Neuronal stem cell (in vitro differentiated cells): ENCODE data around the gene DBNDD1.
A peak's percentile ranks its signal among the peaks of the same experiment; 100 is the strongest.

Source experiments
- DNase-seq: peaks from one replicate; pipeline ENCODE4 v3.0.0-alpha.2; 2013; ENCODE audit warnings: low spot score
- H2AFZ ChIP-seq: one replicate; pipeline ENCODE4 v1.6.1; 2013; ENCODE audit warnings: mild to moderate bottlenecking, low read length, inconsistent platforms
- H2AK5ac ChIP-seq: 2 replicates; pipeline ENCODE4 v1.6.1; 2013; ENCODE audit warnings: low read depth, mild to moderate bottlenecking, inconsistent platforms, low read length, moderate library complexity, mixed read lengths
- H2BK120ac ChIP-seq: 2 replicates; pipeline ENCODE4 v1.6.1; 2013; ENCODE audit warnings: low read depth, mild to moderate bottlenecking, inconsistent platforms, low read length, moderate library complexity, mixed read lengths
- H2BK12ac ChIP-seq: one replicate; pipeline ENCODE4 v1.6.1; 2013; ENCODE audit warnings: low read length, inconsistent platforms
- H2BK15ac ChIP-seq: 2 replicates; pipeline ENCODE4 v1.6.1; 2013; ENCODE audit warnings: mild to moderate bottlenecking, low read length, inconsistent platforms, mixed read lengths
- H2BK5ac ChIP-seq: one replicate; pipeline ENCODE4 v1.6.1; 2013; ENCODE audit warnings: inconsistent platforms, mild to moderate bottlenecking, low read length, moderate library complexity
- H3K14ac ChIP-seq: one replicate; pipeline ENCODE4 v1.6.1; 2013; ENCODE audit warnings: low read length, inconsistent platforms
- H3K18ac ChIP-seq: 2 replicates; pipeline ENCODE4 v1.6.1; 2013; ENCODE audit warnings: low read length, inconsistent platforms
- H3K23ac ChIP-seq: 2 replicates; pipeline ENCODE4 v1.6.1; 2013; ENCODE audit warnings: low read depth, mild to moderate bottlenecking, mixed read lengths, low read length, inconsistent platforms; ENCODE audit not compliant: poor library complexity
- H3K27ac ChIP-seq: replicated peaks from 3 replicates; pipeline ENCODE4 v1.5.1; 2013; ENCODE audit warnings: low read length, inconsistent platforms
- H3K27me3 ChIP-seq, 3 experiments: 2 replicates each; pipeline ENCODE4 v1.6.1; 2013; ENCODE audit warnings: low read length in 3 of 3, mild to moderate bottlenecking in 2 of 3, inconsistent platforms in 1 of 3, low read depth in 1 of 3, mixed read lengths in 1 of 3, moderate library complexity in 1 of 3; ENCODE audit not compliant: control insufficient read depth in 3 of 3, insufficient read depth in 3 of 3
- H3K36me3 ChIP-seq, 2 donors: replicated peaks in 1 of 2; 2 replicates each; pipeline ENCODE4 v1.6.1; 2013; ENCODE audit warnings: low read length in 2 of 2; ENCODE audit not compliant: control insufficient read depth in 2 of 2, insufficient read depth in 2 of 2
- H3K4ac ChIP-seq: 2 replicates; pipeline ENCODE4 v1.6.1; 2013; ENCODE audit warnings: inconsistent platforms, mild to moderate bottlenecking, low read length, moderate library complexity
- H3K4me1 ChIP-seq, 2 donors: 1 replicate in 1 of 2; 2 replicates in 1 of 2; pipeline ENCODE4 v1.6.1; 2013; ENCODE audit warnings: low read length in 2 of 2, low read depth in 1 of 2; ENCODE audit not compliant: control insufficient read depth in 2 of 2, insufficient read depth in 1 of 2
- H3K4me2 ChIP-seq: one replicate; pipeline ENCODE4 v1.6.1; 2013; ENCODE audit warnings: mild to moderate bottlenecking, low read length, inconsistent platforms; ENCODE audit not compliant: insufficient read depth, poor library complexity, severe bottlenecking
- H3K4me3 ChIP-seq, 2 donors: 2 replicates each; pipeline ENCODE4 v1.5.1; 2013; ENCODE audit warnings: low read length in 2 of 2, mild to moderate bottlenecking in 2 of 2, inconsistent platforms in 1 of 2, moderate library complexity in 1 of 2
- H3K79me1 ChIP-seq: one replicate; pipeline ENCODE4 v1.6.1; 2013; ENCODE audit warnings: low read depth, mild to moderate bottlenecking, inconsistent platforms, low read length, moderate library complexity
- H3K9ac ChIP-seq: one replicate; pipeline ENCODE4 v1.6.1; 2013; ENCODE audit warnings: mild to moderate bottlenecking, low read depth, low read length, inconsistent platforms; ENCODE audit not compliant: poor library complexity
- H3K9me3 ChIP-seq, 2 donors: replicated peaks in 1 of 2; 2 replicates each; pipeline versions ENCODE3 to v1.6.1; 2013; ENCODE audit warnings: low read length in 2 of 2, mild to moderate bottlenecking in 2 of 2, inconsistent platforms in 1 of 2, low read depth in 1 of 2, mixed read lengths in 1 of 2, moderate library complexity in 1 of 2; ENCODE audit not compliant: control insufficient read depth in 2 of 2, insufficient read depth in 1 of 2
- H4K8ac ChIP-seq: one replicate; pipeline ENCODE4 v1.6.1; 2013; ENCODE audit warnings: low read depth, mild to moderate bottlenecking, inconsistent platforms, low read length, moderate library complexity
- H4K91ac ChIP-seq: one replicate; pipeline ENCODE4 v1.6.1; 2013; ENCODE audit warnings: low read length, low read depth, mild to moderate bottlenecking, inconsistent platforms; ENCODE audit not compliant: poor library complexity
- WGBS, 2 donors: extraction: QIAGEN DNeasy Blood & Tissue Kit; methylation state at CpG; one replicate each; pipeline ENCODE4 v1.1.7; 2013; ENCODE audit warnings: missing lambda C conversion rate in 2 of 2, mixed read lengths in 1 of 2; ENCODE audit not compliant: insufficient read length in 2 of 2, insufficient replicate concordance in 1 of 2; ENCODE audit errors: extremely low coverage in 2 of 2; 5-methylcytosine and 5-hydroxymethylcytosine counted together

DBNDD1 gene

GRCh38 chr16:90019543-90020259 lies 445 bp upstream of the DBNDD1 start:
- Histone ChIP-seq H3K27ac (no peak overlapping the region), H3K4me2 (peak overlapping the region; percentile 88), H3K4ac (no peak overlapping the region), H3K4me1 (peaks cover 8 to 20% of the 10 kb centered on the region in 2 donors), H2BK12ac (peak overlapping the region; percentile 36), H3K9ac (peak overlapping the region; percentile 78), H3K18ac (peak overlapping the region; percentile 96), H4K8ac (no peak overlapping the region), H3K4me3 (peak overlapping the region; percentile 9 to 86), H3K9me3 (no peaks in the 10 kb centered on the region), H4K91ac (no peak overlapping the region), H3K23ac (peak overlapping the region; percentile 71), H3K79me1 (peaks cover 2% of the 10 kb centered on the region), H2BK5ac (peak overlapping the region; percentile 31), H2BK15ac (peak overlapping the region; percentile 65), H2AK5ac (no peak overlapping the region), H2AFZ (peak overlapping the region; percentile 93), H3K14ac (no peak overlapping the region), H2BK120ac (no peak overlapping the region), H3K27me3 (peaks cover 0 to 62% (median 11%) of the 10 kb centered on the region in 3 experiments), H3K36me3 (no peaks in the 10 kb centered on the region)
- DNase-seq, result peak; percentile 62
- WGBS, 2 donors, result no CpG with 5 or more reads among the region's 57 CpGs

GRCh38 chr16:90018297-90018651 lies 982 bp downstream of the DBNDD1 start:
- Histone ChIP-seq H3K4me1 (peaks cover 8 to 20% of the 10 kb centered on the region in 2 donors), H3K9ac (peak overlapping the region; percentile 84), H3K4me2 (peak overlapping the region; percentile 88), H4K91ac (no peak overlapping the region), H3K23ac (peak overlapping the region; percentile 17), H3K27ac (no peak overlapping the region), H3K4me3 (peak overlapping the region in 1 of 2 donors; percentile 89), H4K8ac (no peak overlapping the region), H3K14ac (no peak overlapping the region), H2BK12ac (no peak overlapping the region), H2AK5ac (peak overlapping the region; percentile 71), H2BK120ac (no peak overlapping the region), H2AFZ (peak overlapping the region; percentile 92), H3K79me1 (peaks cover 2% of the 10 kb centered on the region), H2BK5ac (peak overlapping the region; percentile 53), H2BK15ac (peak overlapping the region; percentile 88), H3K4ac (no peak overlapping the region), H3K36me3 (no peaks in the 10 kb centered on the region), H3K18ac (peak overlapping the region; percentile 97), H3K9me3 (no peaks in the 10 kb centered on the region), H3K27me3 (peaks cover 0 to 62% (median 11%) of the 10 kb centered on the region in 3 experiments)
- no peak for DNase-seq
- no CpG with 5 or more reads among the region's 7 CpGs for WGBS, 2 donors

- H3K9ac ChIP-seq, result no peak overlapping the region
- H2BK15ac ChIP-seq, result no peak overlapping the region
- no peak overlapping the region for H3K14ac ChIP-seq
- H3K4ac ChIP-seq, result no peak overlapping the region
- H2AFZ ChIP-seq, result no peak overlapping the region
- no peak for DNase-seq
- peak overlapping the region; percentile 65 for H2AK5ac ChIP-seq
- H2BK120ac ChIP-seq, result no peak overlapping the region
- H2BK5ac ChIP-seq, result no peak overlapping the region
- H3K27ac ChIP-seq, result no peak overlapping the region
- no peak overlapping the region for H4K8ac ChIP-seq
- H3K4me2 ChIP-seq, result no peak overlapping the region
- H3K23ac ChIP-seq, result no peak overlapping the region
- H3K9me3 ChIP-seq, result no peaks in the 10 kb centered on the region
- peaks cover 12 to 20% of the 10 kb centered on the region in 2 donors for H3K4me1 ChIP-seq
- WGBS, 2 donors, result no CpG with 5 or more reads among the region's 11 CpGs
- H3K4me3 ChIP-seq, result no peak overlapping the region
- peaks cover 0 to 61% (median 11%) of the 10 kb centered on the region in 3 experiments for H3K27me3 ChIP-seq
- H3K18ac ChIP-seq, result no peak overlapping the region
- no peak overlapping the region for H4K91ac ChIP-seq
- no peaks in the 10 kb centered on the region for H3K36me3 ChIP-seq
- H2BK12ac ChIP-seq, result no peak overlapping the region
- peaks cover 5% of the 10 kb centered on the region for H3K79me1 ChIP-seq
Observed at GRCh38 chr16:90016339-90016950, 2.8 kb downstream of the DBNDD1 start.

GRCh38 chr16:90015586-90016338 lies 3.5 kb downstream of the DBNDD1 start:
- H2BK12ac ChIP-seq, result no peak overlapping the region
- H2AFZ ChIP-seq, result no peak overlapping the region
- H2BK120ac ChIP-seq, result no peak overlapping the region
- no peak overlapping the region for H3K4me3 ChIP-seq
- H3K27ac ChIP-seq, result no peak overlapping the region
- H3K9me3 ChIP-seq, result no peaks in the 10 kb centered on the region
- H3K18ac ChIP-seq, result no peak overlapping the region
- H3K14ac ChIP-seq, result no peak overlapping the region
- no peak overlapping the region for H2BK15ac ChIP-seq
- DNase-seq, result no peak
- H3K36me3 ChIP-seq, result no peaks in the 10 kb centered on the region
- H4K8ac ChIP-seq, result no peak overlapping the region
- WGBS, 2 donors, result no CpG with 5 or more reads among the region's 19 CpGs
- no peak overlapping the region for H3K4ac ChIP-seq
- peaks cover 11% of the 10 kb centered on the region for H3K79me1 ChIP-seq
- H3K9ac ChIP-seq, result no peak overlapping the region
- H2BK5ac ChIP-seq, result no peak overlapping the region
- no peak overlapping the region for H3K23ac ChIP-seq
- H2AK5ac ChIP-seq, result no peak overlapping the region
- peaks cover 0 to 54% (median 11%) of the 10 kb centered on the region in 3 experiments for H3K27me3 ChIP-seq
- no peak overlapping the region for H4K91ac ChIP-seq
- no peak overlapping the region for H3K4me2 ChIP-seq
- H3K4me1 ChIP-seq, result peaks cover 7 to 16% of the 10 kb centered on the region in 2 donors
